Activated CD8-positive, alpha-beta memory T cell treated with anti-CD3 and anti-CD28 coated beads for 4 hours (primary cell): ENCODE results near the gene AK5.
A peak's percentile ranks its signal among the peaks of the same experiment; 100 is the strongest.

ENCODE experiments used
- DNase-seq, 2 donors: peaks; one replicate each; pipeline ENCODE4 v3.0.0-alpha.2; 2020; ENCODE audit warnings: low read depth in 2 of 2

Gene AK5, protein sequence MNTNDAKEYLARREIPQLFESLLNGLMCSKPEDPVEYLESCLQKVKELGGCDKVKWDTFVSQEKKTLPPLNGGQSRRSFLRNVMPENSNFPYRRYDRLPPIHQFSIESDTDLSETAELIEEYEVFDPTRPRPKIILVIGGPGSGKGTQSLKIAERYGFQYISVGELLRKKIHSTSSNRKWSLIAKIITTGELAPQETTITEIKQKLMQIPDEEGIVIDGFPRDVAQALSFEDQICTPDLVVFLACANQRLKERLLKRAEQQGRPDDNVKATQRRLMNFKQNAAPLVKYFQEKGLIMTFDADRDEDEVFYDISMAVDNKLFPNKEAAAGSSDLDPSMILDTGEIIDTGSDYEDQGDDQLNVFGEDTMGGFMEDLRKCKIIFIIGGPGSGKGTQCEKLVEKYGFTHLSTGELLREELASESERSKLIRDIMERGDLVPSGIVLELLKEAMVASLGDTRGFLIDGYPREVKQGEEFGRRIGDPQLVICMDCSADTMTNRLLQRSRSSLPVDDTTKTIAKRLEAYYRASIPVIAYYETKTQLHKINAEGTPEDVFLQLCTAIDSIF

GRCh38 chr1:77281491-77282186, at the start of gene AK5:
Gene AK5, plus strand, starts transcription at chr1:77282019. Its CDS starts 295 bp downstream, at chr1:77282314.
- DNase-seq = peak in 1 of 2 donors; percentile 9

DNA sequence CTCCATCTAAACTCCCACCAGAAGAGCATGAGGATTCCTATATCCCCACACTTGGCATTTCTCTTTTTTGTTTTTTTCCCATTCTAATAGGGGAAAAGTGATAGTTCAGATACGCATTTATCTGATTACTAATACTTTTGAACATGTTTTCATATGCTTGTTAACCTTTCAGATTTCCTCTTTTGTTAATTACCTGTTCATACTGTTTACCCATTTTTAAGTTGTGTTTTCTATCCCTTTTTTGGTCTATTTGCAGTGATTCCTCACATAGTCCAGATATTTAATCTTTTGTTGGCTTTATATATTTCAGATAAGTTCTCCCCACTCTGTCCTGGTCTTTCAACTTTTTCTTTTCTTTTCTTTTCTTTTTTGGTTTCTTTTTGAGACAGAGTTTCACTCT, 49.0 kb upstream of the AK5 start:
- no peak for DNase-seq

DNA sequence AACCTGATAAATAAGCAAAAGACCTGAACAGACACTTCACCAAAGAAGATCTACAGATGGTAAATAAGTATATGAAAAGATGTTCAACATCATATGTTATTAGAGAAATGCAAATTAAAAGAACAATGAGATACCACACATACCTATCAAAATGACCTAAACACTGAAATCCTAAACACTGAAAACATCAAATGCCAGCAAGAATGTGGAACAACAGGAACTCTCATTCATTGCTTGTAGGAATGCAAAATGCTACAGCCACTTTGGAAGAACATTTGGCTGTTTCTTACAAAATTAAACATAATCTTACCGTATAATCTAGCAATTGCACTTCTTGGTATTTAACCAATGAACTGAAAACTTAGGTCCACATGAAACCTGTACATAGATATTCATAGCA, 47.7 kb upstream of the AK5 start:
- DNase-seq = no peak

- DNase-seq = no peak
Measured at GRCh38 chr1:77234943-77235342, 46.9 kb upstream of the AK5 start.

GRCh38 chr1:77238462-77238861, 43.4 kb upstream of the AK5 start:
- no peak for DNase-seq

DNA sequence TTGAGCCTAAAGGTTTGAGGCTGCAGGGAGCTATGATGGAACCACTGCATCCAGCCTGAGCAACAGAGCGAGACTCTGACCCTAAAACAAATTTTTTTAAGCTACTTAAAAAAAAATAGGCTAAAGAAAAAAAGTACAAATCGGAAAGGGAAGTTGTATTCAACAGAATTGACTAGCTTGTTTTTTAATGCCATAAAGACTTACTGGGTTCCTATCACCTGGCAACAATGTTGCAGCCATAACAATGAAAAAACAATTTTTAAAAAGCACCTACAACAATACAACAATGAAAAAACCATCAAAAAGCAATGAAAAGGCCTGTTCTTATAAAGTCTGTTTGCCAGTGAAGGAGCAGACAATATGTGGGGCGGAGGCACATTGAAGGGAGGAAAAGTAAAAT, 42.5 kb upstream of the AK5 start:
- no peak for DNase-seq

DNA sequence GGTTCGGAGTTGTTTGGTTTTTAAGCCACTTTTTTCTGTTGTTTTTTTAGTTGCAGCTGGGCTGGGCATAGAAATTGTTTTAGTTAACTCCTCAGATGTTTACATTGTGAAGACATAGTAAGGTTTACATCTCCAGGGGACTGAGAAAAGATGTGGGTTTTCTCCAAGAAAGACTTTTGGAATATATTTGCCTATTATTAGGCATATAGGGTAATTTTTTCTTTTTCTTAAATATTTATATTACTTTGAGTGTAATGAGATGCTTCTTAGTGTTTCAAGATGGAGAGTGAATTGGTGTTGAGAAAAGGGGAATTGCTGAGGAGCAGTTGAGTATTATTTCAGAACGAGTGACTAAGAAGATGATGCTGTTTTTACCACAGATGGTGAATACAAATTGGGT, 36.0 kb upstream of the AK5 start:
- DNase-seq = no peak

GRCh38 chr1:77250126-77250525, 31.7 kb upstream of the AK5 start:
- DNase-seq = no peak

DNA sequence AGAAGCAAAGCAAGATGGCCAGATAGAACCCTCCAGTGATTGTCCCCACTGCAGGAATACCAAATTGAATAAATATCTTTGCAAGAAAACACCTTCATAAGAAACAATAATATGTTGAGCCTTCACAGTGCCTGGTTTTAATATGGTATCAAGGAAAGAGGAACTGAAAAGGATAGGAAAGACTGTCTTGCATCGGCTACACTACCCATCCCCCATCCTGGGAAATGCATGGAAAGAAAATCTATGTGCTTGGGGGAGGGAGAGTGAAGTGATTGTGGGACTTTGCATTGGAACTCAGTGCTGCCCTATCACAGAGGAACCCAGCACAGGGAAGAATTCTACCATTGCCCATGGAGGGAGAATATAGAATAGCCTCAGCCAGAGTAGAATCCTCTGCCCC, 28.6 kb upstream of the AK5 start:
- no peak for DNase-seq

DNA sequence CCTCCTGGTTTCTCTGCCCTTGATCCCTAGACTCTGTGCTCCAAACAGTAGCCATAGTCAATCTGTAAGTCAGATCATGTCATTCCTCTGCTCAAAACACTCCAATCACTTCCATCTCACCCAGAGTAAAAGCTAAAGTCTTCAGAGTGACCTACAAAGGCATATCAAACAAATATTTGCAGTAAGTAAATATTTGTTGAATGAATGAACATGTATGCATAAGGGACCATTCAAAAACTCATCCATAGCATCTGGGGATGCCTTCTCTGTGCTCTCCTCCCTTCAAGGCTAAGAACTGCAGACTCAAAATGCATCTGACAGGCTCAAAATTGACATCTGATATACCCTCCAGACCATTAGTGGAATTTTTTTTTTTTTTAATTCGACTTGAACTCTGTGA, 18.1 kb upstream of the AK5 start:
- no peak for DNase-seq

GRCh38 chr1:77265180-77265579, 16.6 kb upstream of the AK5 start:
- no peak for DNase-seq

DNA sequence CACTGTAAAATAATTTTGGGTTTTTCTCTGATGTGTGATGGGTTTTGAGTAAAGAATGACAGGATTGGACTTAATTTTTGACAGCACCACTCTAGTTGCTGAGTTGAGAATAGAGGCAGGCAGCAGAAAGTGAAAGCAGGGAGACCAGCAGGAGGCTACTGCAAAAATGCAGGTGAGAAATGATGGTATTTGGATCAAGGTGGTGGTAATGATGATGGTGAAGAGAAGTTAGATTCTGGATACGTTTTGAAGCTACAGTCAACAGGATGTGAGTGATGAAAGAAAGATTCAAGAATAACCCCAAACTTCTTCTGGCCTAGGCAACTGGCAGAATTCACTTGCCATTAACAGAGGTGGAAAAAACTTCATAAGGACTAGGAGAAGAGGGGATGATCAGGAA, 14.8 kb upstream of the AK5 start:
- no peak for DNase-seq

DNA sequence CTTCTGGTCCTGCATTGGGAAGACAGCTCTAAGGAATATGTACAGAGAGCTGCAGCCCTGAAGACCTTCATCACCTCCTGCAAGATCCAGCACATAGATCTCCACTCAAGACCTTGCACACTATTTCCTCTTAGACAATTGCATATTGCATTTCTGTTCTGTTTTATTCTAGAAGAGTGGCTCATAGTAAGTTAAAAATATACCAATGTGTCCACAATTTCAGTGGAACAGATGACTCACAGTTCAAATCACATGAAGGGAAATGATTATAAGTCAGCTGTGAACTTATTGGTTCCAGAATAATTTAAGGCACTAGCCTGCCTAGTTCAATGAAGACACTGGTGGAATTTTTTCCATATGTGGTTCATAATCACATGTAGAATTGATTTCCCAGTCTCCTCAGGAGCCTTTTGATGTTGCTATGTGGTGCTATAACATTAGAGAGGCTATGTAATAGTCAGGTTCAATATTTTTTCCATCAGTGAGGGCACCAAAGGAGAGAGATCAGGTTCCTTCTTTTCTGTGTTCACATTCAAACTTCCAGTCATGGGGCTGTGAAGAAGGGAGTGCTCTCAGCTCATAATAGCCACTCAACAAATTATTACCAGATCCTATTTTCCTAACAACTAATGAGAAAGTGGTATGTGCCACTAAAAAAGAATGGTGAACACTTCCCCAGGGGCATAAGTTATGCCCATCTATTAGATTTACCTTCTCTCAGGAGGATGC, 9.8 kb upstream of the AK5 start:
- no peak for DNase-seq

- no peak for DNase-seq
Measured at GRCh38 chr1:77273891-77274290, 7.9 kb upstream of the AK5 start.

DNA sequence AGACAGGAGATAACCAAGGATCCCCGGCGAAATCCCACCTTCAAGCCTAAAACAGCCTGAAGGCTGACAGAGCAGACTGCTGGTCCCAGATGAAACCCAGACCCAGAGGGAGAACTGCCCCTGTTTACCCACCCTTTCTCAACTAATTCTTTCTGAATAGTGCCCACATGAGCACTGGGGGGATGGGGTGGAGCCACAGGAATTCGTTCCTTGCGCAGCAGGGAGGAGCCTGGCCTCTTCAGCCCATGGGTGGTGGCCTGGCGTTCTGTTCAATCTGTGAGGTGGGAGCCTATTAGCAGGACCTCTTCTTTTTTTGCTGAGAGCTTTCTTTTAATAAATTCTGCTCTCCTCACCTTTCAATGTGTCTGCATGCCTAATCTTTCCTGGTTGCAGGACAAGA, 6.6 kb upstream of the AK5 start:
- DNase-seq = no peak

DNA sequence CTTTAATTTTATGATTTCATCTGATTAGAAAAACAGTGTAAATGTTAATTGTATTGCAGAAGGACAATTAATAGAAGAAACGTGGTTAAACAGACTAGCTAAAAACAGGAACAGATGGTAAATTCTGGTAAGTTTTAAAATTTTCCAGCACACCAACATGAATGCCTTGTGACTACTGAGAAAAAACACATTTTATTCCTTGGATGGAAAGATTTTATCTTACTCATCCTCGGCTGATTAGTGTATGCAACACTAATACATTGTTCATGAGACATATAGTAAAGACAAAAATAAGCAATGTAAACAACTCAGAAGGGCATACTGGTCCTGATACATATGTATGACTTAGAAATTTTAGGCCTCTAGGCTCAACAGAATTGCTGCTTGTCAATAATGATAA, 4.9 kb upstream of the AK5 start:
- DNase-seq = no peak

GRCh38 chr1:77279929-77280328, 1.9 kb upstream of the AK5 start:
- no peak for DNase-seq

DNA sequence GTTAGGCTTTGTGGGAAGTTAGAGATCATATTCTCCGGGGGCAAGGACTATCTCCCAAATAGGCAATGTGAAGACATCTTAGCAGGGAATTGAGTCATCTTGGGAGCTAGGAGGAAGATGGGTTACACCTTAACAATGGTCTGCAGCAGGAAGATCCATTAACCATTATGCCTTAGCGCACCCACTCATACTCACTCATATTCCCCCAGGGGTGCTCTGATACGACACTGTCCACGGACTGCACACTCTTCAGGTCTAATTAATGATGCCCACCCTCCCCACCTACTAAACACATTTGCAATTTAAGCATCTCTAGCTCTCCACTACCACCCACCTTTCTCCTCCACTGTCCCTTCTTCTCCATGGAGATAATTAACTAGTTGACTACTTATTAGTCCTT, 857 bp upstream of the AK5 start:
- no peak for DNase-seq

DNA sequence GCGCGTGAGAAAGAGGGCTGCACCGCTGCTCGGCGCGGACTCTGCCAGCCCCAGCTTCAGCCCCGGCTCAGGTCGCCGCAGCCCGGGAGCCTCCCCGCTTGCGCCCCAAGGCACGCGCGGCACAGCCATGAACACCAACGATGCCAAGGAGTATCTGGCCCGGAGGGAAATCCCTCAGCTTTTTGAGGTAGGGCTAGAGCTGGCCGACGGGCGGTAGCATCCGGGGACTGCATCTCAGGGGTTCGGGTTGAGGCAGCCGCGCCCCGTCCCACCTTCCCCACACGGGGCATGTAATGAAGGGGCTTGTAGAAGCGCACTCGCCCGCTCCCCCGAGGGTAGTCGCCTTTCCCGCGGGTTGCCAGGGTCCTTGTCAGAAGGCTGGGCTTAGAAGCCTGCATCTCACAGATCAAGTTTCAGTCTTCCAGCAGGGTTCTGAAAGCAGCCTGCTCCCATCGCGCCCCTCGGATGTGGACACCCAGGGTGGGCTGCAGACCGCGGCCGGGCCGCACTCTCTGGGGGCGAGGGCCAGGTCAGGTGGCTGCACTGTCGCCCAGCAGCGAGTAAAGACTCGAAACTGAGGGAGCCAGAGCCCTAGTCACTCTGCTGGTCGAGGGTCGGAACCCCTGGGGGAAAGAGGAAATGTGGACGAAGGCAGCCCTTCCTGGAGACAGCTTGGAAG, 507 bp downstream of the AK5 start:
- DNase-seq = no peak

DNA sequence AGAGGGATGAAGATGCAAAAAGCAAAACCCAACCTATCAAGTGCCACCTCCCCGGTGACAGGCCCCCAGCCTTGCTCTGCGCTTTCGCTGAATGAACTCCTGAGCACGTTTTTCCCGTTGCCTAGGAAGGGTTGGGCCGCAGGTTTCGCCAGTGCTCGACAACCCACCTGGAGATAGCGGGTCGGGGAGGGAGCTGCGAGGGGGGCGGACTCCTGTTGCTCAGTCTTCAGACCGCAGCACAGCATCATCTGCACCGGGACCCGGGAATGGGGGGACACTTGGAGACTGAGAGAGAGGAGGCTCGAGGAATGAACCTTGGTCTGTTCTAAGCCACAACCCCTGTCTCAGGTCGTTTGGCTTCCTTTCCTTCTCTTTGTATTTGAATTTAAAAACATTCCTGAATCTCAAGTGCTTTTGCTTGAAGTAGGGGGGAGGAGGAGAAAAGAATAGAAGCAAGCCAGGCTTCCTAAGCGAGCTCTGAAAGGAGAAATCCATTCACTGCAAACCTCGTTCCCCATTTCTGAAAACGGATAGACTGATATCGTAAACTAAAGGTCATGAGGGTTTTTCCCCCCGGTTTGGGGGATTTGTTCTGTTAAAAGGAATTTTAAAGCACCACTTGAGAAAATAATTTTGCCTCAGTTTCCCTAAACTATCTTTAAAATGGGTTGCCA, 1.2 kb downstream of the AK5 start:
- DNase-seq = no peak

DNA sequence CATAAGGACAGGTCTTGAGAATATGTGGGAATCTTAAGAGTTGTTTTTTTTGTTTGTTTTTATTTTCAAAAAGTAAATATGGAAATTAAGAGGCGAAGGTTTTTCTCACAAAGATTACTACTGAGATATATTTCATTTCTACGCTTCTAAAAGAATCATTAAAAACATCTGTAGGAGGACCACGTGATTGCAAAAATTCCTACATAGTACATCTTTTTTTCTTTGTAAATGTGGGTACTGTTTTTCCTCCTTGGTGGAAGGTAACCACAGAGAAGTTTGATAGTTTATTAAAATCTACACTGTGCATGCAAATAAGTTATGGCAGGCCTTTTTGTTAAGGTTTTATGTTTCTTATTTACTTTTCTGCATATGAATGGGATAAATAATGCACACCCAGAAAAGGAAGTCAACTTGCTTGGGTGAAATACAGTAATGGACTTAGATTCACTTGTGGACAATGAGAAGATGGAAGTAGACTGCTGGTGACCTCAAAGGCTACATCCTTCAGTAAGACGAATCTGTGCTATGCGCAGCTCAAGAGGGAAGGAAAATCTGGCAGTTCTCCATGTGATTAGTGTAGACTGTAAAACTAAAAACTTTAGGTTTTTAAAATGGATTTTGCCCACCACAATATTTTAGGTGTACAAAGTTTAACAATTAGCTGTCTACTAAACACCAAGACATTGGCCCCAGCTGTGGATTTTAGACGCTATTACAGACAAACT, 2.0 kb downstream of the AK5 start:
- DNase-seq = no peak
